Small intestine (tissue), 7 donors: ENCODE data around the gene RNF121. TPM values are rescaled to one million over a fixed set of nuclear protein-coding genes. Genes with fewer than 3 reads are reported as not detected.
A peak's percentile ranks its signal among the peaks of the same experiment; 100 is the strongest.

ENCODE experiments used
- DNase-seq, 2 donors: peaks; one replicate each; pipeline versions ENCODE4 v3.0.0 to v3.0.0-alpha.2; 2013
- FAIRE-seq: peaks from 2 replicates; lab custom pipeline; 2012; peaks lifted over from hg19 to GRCh38; lab: Jason Lieb, UNC
- H3K27ac ChIP-seq, 3 donors: one replicate each; pipeline ENCODE4 v1.5.1; 2013; ENCODE audit warnings: low read length in 2 of 3, mild to moderate bottlenecking in 2 of 3, control low read depth in 1 of 3, inconsistent platforms in 1 of 3, low read depth in 1 of 3, moderate library complexity in 1 of 3
- H3K27me3 ChIP-seq, 3 donors: one replicate each; pipeline ENCODE4 v1.6.1; 2013; ENCODE audit warnings: low read length in 3 of 3, inconsistent platforms in 1 of 3; ENCODE audit not compliant: control insufficient read depth in 3 of 3, insufficient read depth in 3 of 3
- H3K36me3 ChIP-seq, 3 donors: one replicate each; pipeline ENCODE4 v1.6.1; 2013; ENCODE audit warnings: low read length in 3 of 3, inconsistent platforms in 1 of 3, low read depth in 1 of 3, mild to moderate bottlenecking in 1 of 3, moderate library complexity in 1 of 3; ENCODE audit not compliant: control insufficient read depth in 3 of 3, insufficient read depth in 2 of 3
- H3K4me1 ChIP-seq, 3 donors: one replicate each; pipeline ENCODE4 v1.6.1; 2013; ENCODE audit warnings: low read length in 2 of 3, inconsistent platforms in 1 of 3, low read depth in 1 of 3, mild to moderate bottlenecking in 1 of 3, moderate library complexity in 1 of 3; ENCODE audit not compliant: control insufficient read depth in 3 of 3, insufficient read depth in 2 of 3
- H3K4me3 ChIP-seq, 3 donors: one replicate each; pipeline ENCODE4 v1.5.1; 2013; ENCODE audit warnings: low read length in 3 of 3, control low read depth in 1 of 3, inconsistent platforms in 1 of 3, low read depth in 1 of 3, mild to moderate bottlenecking in 1 of 3, moderate library complexity in 1 of 3
- H3K9me3 ChIP-seq, 2 donors: one replicate each; pipeline ENCODE4 v1.6.1; 2013; ENCODE audit warnings: low read depth in 1 of 2, low read length in 1 of 2; ENCODE audit not compliant: control insufficient read depth in 2 of 2, insufficient read depth in 1 of 2
- WGBS, 3 donors: extraction: QIAGEN DNeasy Blood & Tissue Kit; methylation state at CpG; one replicate each; pipeline ENCODE4 v1.1.7; 2013; 5-methylcytosine and 5-hydroxymethylcytosine counted together
- polyA plus RNA-seq, 4 donors: library from polyadenylated mRNA; stranded (reverse) in 3 of 4; unstranded in 1 of 4; fragments of 200-250 nt in 3 of 4; fragments of 120-200 nt in 1 of 4; gene quantifications; one replicate each; pipeline versions ENCODE4 v1.2.1 to v1.2.3, GENCODE V29; 2013
- donor health status: healthy with polysubstance abuse.
- donor health status: control.
- donor health status: control.
- donor health status: Bipolar disorder and iron deficiency.
- donor health status: healthy.

The RNF121 gene
- polyA plus RNA-seq, 4 donors: 15.9 to 38.6 (median 23.5) TPM

GRCh38 chr11:72041364-72042063, 112.7 kb downstream of the RNF121 start:
- WGBS, 3 donors: 4 to 7% (median 5%) methylated on average over 22 to 23 of the region's 23 CpGs
- Histone ChIP-seq H3K4me3 (peak overlapping the region; percentile 50 to 85 (median 73)), H3K4me1 (peaks cover 2 to 36% (median 19%) of the 10 kb centered on the region in 3 donors), H3K36me3 (peaks cover 0 to 13% (median 2%) of the 10 kb centered on the region in 3 donors), H3K27ac (peak overlapping the region; percentile 92 to 97 (median 97)), H3K9me3 (no peaks in the 10 kb centered on the region), H3K27me3 (no peaks in the 10 kb centered on the region)
- DNase-seq (peak; percentile 62 to 81), FAIRE-seq (no peak)

- H3K36me3 ChIP-seq: peaks cover 0 to 15% (median 2%) of the 10 kb centered on the region in 3 donors
- 9 to 20% (median 19%) methylated on average over 5 of the region's 5 CpGs for whole genome bisulfite sequencing, 3 donors
- H3K9me3 ChIP-seq: no peaks in the 10 kb centered on the region
- no peak for FAIRE-seq
- H3K4me3 ChIP-seq: peak overlapping the region; percentile 50 to 85 (median 73)
- H3K27me3 ChIP-seq: no peaks in the 10 kb centered on the region
- peak overlapping the region; percentile 92 to 97 (median 97) for H3K27ac ChIP-seq
- peak; percentile 39 to 41 for DNase-seq
- peaks cover 2 to 30% (median 19%) of the 10 kb centered on the region in 3 donors for H3K4me1 ChIP-seq
Observed at GRCh38 chr11:72042064-72042745, 113.4 kb downstream of the RNF121 start.

- Histone ChIP-seq H3K36me3 (peaks cover 0 to 21% (median 0%) of the 10 kb centered on the region in 3 donors), H3K27ac (no peak overlapping the region), H3K4me3 (no peak overlapping the region), H3K27me3 (no peaks in the 10 kb centered on the region), H3K4me1 (peaks cover 0 to 27% (median 0%) of the 10 kb centered on the region in 3 donors), H3K9me3 (no peaks in the 10 kb centered on the region)
- FAIRE-seq (no peak), DNase-seq (no peak)
- WGBS, 3 donors: 77 to 91% (median 82%) methylated on average over 5 of the region's 5 CpGs
Observed at GRCh38 chr11:72045849-72046248, 117.0 kb downstream of the RNF121 start.

Other genes with a start within 250 kb of the RNF121 start
- not detected for gene DEFB108B, start 95.8 kb upstream of the RNF121 start, polyA plus RNA-seq
- not detected for gene DEFB131B, start 50.6 kb upstream of the RNF121 start, polyA plus RNA-seq
- 1 to 10 TPM; 2.7 to 5.2 (median 4.0) TPM for gene XNDC1N, start 452 bp upstream of the RNF121 start, polyA plus RNA-seq
- gene IL18BP, start 69.9 kb downstream of the RNF121 start, polyA plus RNA-seq: 1 to 10 TPM; 3.2 to 9.6 (median 7.2) TPM
- 100 to 1,000 TPM in 3 of 4 donors, 10 to 100 TPM in 1; 68.1 to 286 (median 119) TPM for gene NUMA1, start 151.5 kb downstream of the RNF121 start, polyA plus RNA-seq
- 10 to 100 TPM in 1 of 4 donors, 1 to 10 TPM in 3; 3.8 to 10.7 (median 5.6) TPM for gene LRRC51, start 151.8 kb downstream of the RNF121 start, polyA plus RNA-seq
- gene LAMTOR1, start 174.3 kb downstream of the RNF121 start, polyA plus RNA-seq: 100 to 1,000 TPM; 118 to 149 (median 125) TPM
- not detected for gene TOMT, start 176.9 kb downstream of the RNF121 start, polyA plus RNA-seq
- gene ANAPC15, start 183.6 kb downstream of the RNF121 start, polyA plus RNA-seq: 10 to 100 TPM; 35.0 to 83.0 (median 65.7) TPM
- under 1 TPM in 2 of 4 donors, not detected in 2; 0.12 to 0.84 TPM for gene FOLR3, start 206.7 kb downstream of the RNF121 start, polyA plus RNA-seq